Stimulated activated CD4-positive, alpha-beta T cell treated with anti-CD3 and anti-CD28 coated beads, Interleukin-1b, Interleukin-23, amount 100 ng/mL, for 48 hours (primary cell): ENCODE measurements around the gene RUNX2.

Experiments
- DNase-seq: peaks from one replicate; pipeline ENCODE4 v3.0.0-alpha.2; 2020

Gene RUNX2

DNA sequence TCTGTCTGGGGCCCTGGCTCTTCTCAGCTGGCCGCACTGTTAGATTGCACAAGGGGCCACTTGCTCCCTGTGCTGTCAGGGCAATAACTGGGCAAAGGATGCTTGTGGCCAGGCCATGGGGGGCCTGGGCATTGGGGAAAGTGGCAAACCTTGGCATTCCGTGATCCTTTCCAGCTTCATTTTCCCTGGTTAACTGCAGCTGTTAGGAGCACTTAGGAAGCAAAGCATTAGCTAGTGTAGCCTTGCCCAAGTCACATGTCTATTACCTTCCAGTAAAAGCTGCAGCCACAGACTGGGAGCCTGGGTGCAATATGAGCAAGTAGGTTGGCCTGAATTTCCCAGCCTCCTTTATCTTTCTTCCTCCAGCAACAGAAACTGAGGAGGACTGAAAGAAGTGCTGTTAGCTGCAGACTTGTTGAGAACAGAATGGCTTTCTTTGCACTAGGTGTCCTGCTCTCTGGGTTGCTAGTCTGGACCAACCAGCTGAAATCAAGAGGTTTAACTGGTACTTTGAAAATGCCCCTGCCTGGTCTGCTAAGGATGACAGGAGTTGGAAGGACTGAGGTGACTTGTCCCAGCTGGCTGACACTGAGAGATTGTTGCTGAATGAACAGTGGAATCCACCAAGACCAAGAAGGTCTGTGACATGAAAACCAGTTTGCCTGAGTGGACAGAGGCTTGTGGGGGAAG lies 361.9 kb downstream of the RUNX2 start:
- DNase-seq, result no peak

- DNase-seq, result no peak
These were observed 362.7 kb downstream of the RUNX2 start for GRCh38 chr6:45690846-45691245.

GRCh38 chr6:45691426-45691825 lies 363.3 kb downstream of the RUNX2 start:
- DNase-seq, result no peak

GRCh38 chr6:45692021-45692420 lies 363.9 kb downstream of the RUNX2 start:
- DNase-seq, result no peak

- no peak for DNase-seq
These were observed 368.6 kb downstream of the RUNX2 start for GRCh38 chr6:45696738-45697137.

GRCh38 chr6:45697605-45698004 lies 369.5 kb downstream of the RUNX2 start:
- DNase-seq, result no peak

GRCh38 chr6:45698046-45698445 lies 369.9 kb downstream of the RUNX2 start:
- DNase-seq, result no peak

GRCh38 chr6:45699663-45700062 lies 371.5 kb downstream of the RUNX2 start:
- DNase-seq, result no peak

DNA sequence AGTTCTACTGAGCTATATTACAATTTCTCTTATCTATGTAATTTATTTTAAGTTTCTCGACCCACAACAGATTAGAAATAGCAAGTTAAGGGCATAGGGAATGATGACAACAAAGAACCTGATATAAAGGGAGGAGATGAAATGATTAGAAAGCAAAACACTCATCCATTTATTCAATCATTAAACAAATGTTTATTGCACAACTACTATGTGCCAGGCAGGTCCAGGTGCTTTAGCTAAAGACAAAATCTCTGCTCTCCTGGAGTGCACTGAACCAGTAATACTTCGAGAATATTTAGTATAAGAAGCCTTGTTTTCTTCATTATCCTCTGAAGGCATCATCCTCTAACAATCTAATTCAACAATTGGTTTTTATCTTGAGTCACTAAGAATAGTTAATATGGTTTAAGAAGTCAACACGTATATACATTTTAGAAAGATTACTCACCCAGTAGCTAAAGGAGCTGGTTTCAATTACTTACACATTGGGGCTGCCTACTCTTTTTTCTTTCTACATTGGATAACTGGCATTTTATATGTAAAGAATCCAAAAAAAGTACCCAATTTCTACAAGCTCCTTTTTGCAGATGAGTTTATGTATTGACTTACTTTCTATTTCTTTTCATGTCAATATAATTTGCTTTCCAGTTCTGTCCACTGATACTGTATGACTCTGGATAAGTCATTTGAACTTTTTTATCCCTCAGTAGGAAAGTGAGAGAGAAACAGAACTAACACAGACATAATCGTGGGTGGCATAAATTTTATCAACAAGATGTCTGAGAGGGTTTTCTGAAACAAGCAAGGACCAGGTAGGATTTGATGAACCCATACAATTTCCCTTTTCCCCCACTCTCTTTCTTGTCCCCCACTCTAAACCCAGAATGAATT lies 375.0 kb downstream of the RUNX2 start:
- no peak for DNase-seq

DNA sequence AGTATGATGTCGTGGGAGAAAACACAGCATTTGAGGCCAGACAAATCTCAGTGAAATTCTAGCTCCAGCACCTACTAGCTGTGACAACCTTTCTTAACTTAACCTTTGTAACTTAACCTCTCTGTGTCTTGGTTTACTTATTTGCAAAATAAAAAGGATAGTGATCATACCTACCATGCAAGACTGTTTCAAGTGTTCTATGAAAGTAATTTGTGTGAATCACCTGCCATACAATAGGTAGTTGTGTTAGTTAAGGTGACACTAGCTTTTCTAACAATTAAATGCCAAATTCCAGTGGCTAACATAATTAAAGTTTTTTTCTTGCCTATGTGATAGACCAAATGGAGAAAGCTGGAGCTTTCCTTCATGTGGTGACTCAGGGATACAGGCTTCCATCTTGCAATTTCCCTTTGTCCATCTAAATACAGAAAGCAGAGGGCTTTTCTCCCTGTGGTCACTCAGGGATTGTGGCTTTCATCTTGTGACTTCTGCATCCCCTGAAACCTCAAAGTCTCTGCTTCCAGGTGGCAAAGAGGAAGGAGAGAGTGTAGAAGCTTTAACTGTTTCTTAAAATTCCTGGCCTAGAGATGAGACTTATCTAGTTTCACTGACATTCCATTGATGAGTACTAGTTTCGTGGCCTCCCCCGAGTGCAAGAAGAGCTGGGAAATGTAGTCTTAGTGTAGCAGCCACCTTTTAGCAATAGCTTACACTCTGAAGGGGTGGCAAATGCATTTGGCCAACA lies 376.1 kb downstream of the RUNX2 start:
- no peak for DNase-seq

GRCh38 chr6:45705137-45705855 lies 377.2 kb downstream of the RUNX2 start:
- DNase-seq, result no peak

DNA sequence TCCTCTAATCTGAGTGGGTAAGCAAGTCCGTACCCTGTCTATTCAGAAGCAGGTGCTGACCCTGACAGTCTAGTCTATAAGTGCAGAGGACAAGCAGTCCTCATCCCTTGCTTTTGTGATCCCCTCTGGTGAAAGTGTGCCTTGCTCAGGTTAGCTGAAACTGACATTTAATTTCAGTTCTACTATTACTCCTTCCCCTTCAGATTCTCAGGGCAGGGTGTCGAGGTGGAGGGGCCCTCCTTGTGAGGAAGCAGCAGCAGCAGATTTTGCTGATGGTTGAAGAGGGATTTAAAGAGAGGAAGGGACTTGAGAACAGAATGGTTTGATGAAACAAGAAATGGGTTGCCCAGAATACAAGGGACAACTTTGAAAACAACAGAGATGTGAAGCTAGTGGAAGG lies 378.2 kb downstream of the RUNX2 start:
- peak; percentile 39 for DNase-seq

GRCh38 chr6:45707176-45707575 lies 379.0 kb downstream of the RUNX2 start:
- no peak for DNase-seq

DNA sequence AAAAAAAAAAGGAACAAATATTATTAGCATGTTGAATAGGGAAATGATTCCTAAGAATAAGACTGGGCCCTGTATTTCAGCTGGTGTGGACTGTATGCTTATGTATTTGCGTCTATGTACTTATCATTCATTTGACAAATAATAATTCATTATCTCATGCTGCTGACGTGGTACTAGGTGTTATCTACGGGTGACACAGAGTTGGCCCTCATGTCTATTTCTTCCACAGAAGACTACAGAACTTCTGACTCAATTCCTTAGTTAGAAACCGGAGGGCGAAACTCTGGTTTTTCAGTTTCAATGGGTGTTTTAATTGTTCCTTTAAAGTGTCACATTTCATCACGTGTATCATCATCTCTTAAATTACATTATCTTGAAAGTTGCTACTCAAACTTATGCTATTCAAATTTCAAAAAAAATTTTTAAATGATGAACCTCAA lies 381.7 kb downstream of the RUNX2 start:
- DNase-seq, result peak; percentile 56

GRCh38 chr6:45710304-45710821 lies 382.2 kb downstream of the RUNX2 start:
- peak; percentile 93 for DNase-seq

GRCh38 chr6:45712076-45712475 lies 383.9 kb downstream of the RUNX2 start:
- DNase-seq, result no peak

- DNase-seq, result no peak
These were observed 384.7 kb downstream of the RUNX2 start for GRCh38 chr6:45712786-45713185.
